ENCODE results near the gene PLA2G6. TPM values are rescaled to one million over a fixed set of nuclear protein-coding genes. Genes with fewer than 3 reads are reported as not detected.
A peak's percentile ranks its signal among the peaks of the same experiment; 100 is the strongest.
"Not testable (repeated sequence)": the region's sequence is repeated elsewhere in the genome, so short reads cannot be mapped to it uniquely, and the experiment has no call there.

The PLA2G6 gene
- total and polyA plus RNA-seq, 4 experiments from 2014 or later = 1.1 to 238 (median 116) TPM

- Histone ChIP-seq H3K27ac (ENCODE audit: low read depth, low read length) (no peak overlapping the region), H3K4me3 (ENCODE audit: low read length in 2 of 2) (no peak overlapping the region), H3K9me3 (ENCODE audit: control insufficient read depth in 1 of 2, low read length in 2 of 2) (no peaks in the 10 kb centered on the region), H3K27me3 (ENCODE audit: insufficient read depth, low read length) (no peaks in the 10 kb centered on the region), H3K4me1 (ENCODE audit: insufficient read depth, low read length) (no peaks in the 10 kb centered on the region), H3K36me3 (ENCODE audit: insufficient read depth, low read length) (peaks cover 4% of the 10 kb centered on the region)
- no peak for DNase-seq
- ChIA-PET CTCF (ENCODE audit: partially characterized antibody) (no interaction called here), POLR2A (ENCODE audit: partially characterized antibody) (no interaction called here)
- Mint-ChIP-seq H3K4me3 (no peak overlapping the region), H3K27me3 (no peaks in the 10 kb centered on the region), H3K9me3 (no peaks in the 10 kb centered on the region), H3K36me3 (peaks cover 5 to 25% of the 10 kb centered on the region in 2 donors), H3K27ac (no peak overlapping the region), H3K4me1 (peaks cover 0 to 3% (median under 1%) of the 10 kb centered on the region in 4 donors)
- intact Hi-C loops (cut with micrococcal nuclease) = no loop called here
Measured at GRCh38 chr22:38125751-38126201, 55.9 kb downstream of the PLA2G6 start.

GRCh38 chr22:38125038-38125610, 56.5 kb downstream of the PLA2G6 start:
- CTCF ChIA-PET (ENCODE audit: partially characterized antibody) = interaction anchor here (1.0 kb wide), 1 partner anchor 24 kb away, joined by 3 read pairs; no protein-coding TSS in a partner anchor
- Mint-ChIP-seq H3K27ac (peak overlapping the region in 2 of 7 donors; percentile 17 to 36), H3K4me1 (peaks cover 0 to 3% (median under 1%) of the 10 kb centered on the region in 4 donors), H3K9me3 (no peaks in the 10 kb centered on the region), H3K27me3 (no peaks in the 10 kb centered on the region), H3K36me3 (peaks cover 5 to 25% of the 10 kb centered on the region in 2 donors), H3K4me3 (no peak overlapping the region)
- H3K9me3 ChIP-seq (ENCODE audit: control insufficient read depth in 1 of 2, low read length in 2 of 2) = no peaks in the 10 kb centered on the region
- no peaks in the 10 kb centered on the region for H3K4me1 ChIP-seq (ENCODE audit: insufficient read depth, low read length)
- peaks cover 4% of the 10 kb centered on the region for H3K36me3 ChIP-seq (ENCODE audit: insufficient read depth, low read length)
- intact Hi-C loops (cut with micrococcal nuclease) = no loop called here
- POLR2A ChIA-PET (ENCODE audit: partially characterized antibody) = no interaction called here
- DNase-seq = no peak
- no peaks in the 10 kb centered on the region for H3K27me3 ChIP-seq (ENCODE audit: insufficient read depth, low read length)
- H3K4me3 ChIP-seq (ENCODE audit: low read length in 2 of 2) = no peak overlapping the region
- H3K27ac ChIP-seq (ENCODE audit: low read depth, low read length) = no peak overlapping the region

- ChIA-PET POLR2A (ENCODE audit: partially characterized antibody) (no interaction called here), CTCF (ENCODE audit: partially characterized antibody) (interaction anchor here (0.7 to 1.2 kb wide), 3 partner anchors 10 to 23 kb away, joined by 3 read pairs; no protein-coding TSS in a partner anchor)
- Histone ChIP-seq H3K4me3 (ENCODE audit: low read length in 2 of 2) (no peak overlapping the region), H3K27me3 (ENCODE audit: insufficient read depth, low read length) (no peaks in the 10 kb centered on the region), H3K4me1 (ENCODE audit: insufficient read depth, low read length) (no peaks in the 10 kb centered on the region), H3K9me3 (ENCODE audit: control insufficient read depth in 1 of 2, low read length in 2 of 2) (no peaks in the 10 kb centered on the region), H3K36me3 (ENCODE audit: insufficient read depth, low read length) (peaks cover 4% of the 10 kb centered on the region), H3K27ac (ENCODE audit: low read depth, low read length) (no peak overlapping the region)
- H3K9me3 Mint-ChIP-seq = no peaks in the 10 kb centered on the region
- H3K36me3 Mint-ChIP-seq = peaks cover 5 to 24% of the 10 kb centered on the region in 2 donors
- no peak overlapping the region for H3K4me3 Mint-ChIP-seq
- H3K27ac Mint-ChIP-seq = peak overlapping the region in 1 of 7 donors; percentile 41
- intact Hi-C loops (cut with micrococcal nuclease) = no loop called here
- no peaks in the 10 kb centered on the region for H3K27me3 Mint-ChIP-seq
- no peak for DNase-seq
- peaks cover 0 to 3% (median under 1%) of the 10 kb centered on the region in 4 donors for H3K4me1 Mint-ChIP-seq
Measured at GRCh38 chr22:38124236-38124974, 57.2 kb downstream of the PLA2G6 start.

- H3K36me3 Mint-ChIP-seq = peaks cover 9 to 21% of the 10 kb centered on the region in 2 donors
- peak overlapping the region in 1 of 7 donors; percentile 47 for H3K27ac Mint-ChIP-seq
- H3K4me3 Mint-ChIP-seq = no peak overlapping the region
- intact Hi-C loops (cut with micrococcal nuclease) = no loop called here
- Histone ChIP-seq H3K36me3 (ENCODE audit: insufficient read depth, low read length) (no peaks in the 10 kb centered on the region), H3K9me3 (ENCODE audit: control insufficient read depth in 1 of 2, low read length in 2 of 2) (no peaks in the 10 kb centered on the region), H3K27me3 (ENCODE audit: insufficient read depth, low read length) (no peaks in the 10 kb centered on the region), H3K4me3 (ENCODE audit: low read length in 2 of 2) (no peak overlapping the region), H3K27ac (ENCODE audit: low read depth, low read length) (no peak overlapping the region), H3K4me1 (ENCODE audit: insufficient read depth, low read length) (no peaks in the 10 kb centered on the region)
- H3K4me1 Mint-ChIP-seq = peaks cover 0 to 3% (median under 1%) of the 10 kb centered on the region in 4 donors
- CTCF ChIA-PET (ENCODE audit: partially characterized antibody) = no interaction called here
- H3K9me3 Mint-ChIP-seq = no peaks in the 10 kb centered on the region
- no peaks in the 10 kb centered on the region for H3K27me3 Mint-ChIP-seq
- POLR2A ChIA-PET (ENCODE audit: partially characterized antibody) = no interaction called here
- DNase-seq = no peak
Measured at GRCh38 chr22:38122616-38123015, 59.0 kb downstream of the PLA2G6 start.

GRCh38 chr22:38120359-38121110, 61.1 kb downstream of the PLA2G6 start:
- H3K4me1 ChIP-seq (ENCODE audit: insufficient read depth, low read length) = no peaks in the 10 kb centered on the region
- no peak overlapping the region for H3K27ac Mint-ChIP-seq
- intact Hi-C loops (cut with micrococcal nuclease) = no loop called here
- no peak overlapping the region for H3K4me3 ChIP-seq (ENCODE audit: low read length in 2 of 2)
- no peak overlapping the region for H3K4me3 Mint-ChIP-seq
- no peak overlapping the region for H3K27ac ChIP-seq (ENCODE audit: low read depth, low read length)
- no peak for DNase-seq
- H3K9me3 Mint-ChIP-seq = no peaks in the 10 kb centered on the region
- H3K9me3 ChIP-seq (ENCODE audit: control insufficient read depth in 1 of 2, low read length in 2 of 2) = no peaks in the 10 kb centered on the region
- ChIA-PET POLR2A (ENCODE audit: partially characterized antibody) (no interaction called here), CTCF (ENCODE audit: partially characterized antibody) (no interaction called here)
- no peaks in the 10 kb centered on the region for H3K36me3 ChIP-seq (ENCODE audit: insufficient read depth, low read length)
- H3K4me1 Mint-ChIP-seq = peaks cover 0 to 3% (median under 1%) of the 10 kb centered on the region in 4 donors
- no peaks in the 10 kb centered on the region for H3K27me3 ChIP-seq (ENCODE audit: insufficient read depth, low read length)
- no peaks in the 10 kb centered on the region for H3K27me3 Mint-ChIP-seq
- peaks cover 8 to 12% of the 10 kb centered on the region in 2 donors for H3K36me3 Mint-ChIP-seq

GRCh38 chr22:38118747-38119146, 62.9 kb downstream of the PLA2G6 start:
- H3K27me3 ChIP-seq (ENCODE audit: insufficient read depth, low read length); H3K36me3 ChIP-seq (ENCODE audit: insufficient read depth, low read length); POLR2A ChIA-PET (ENCODE audit: partially characterized antibody); H3K27ac Mint-ChIP-seq; H3K4me3 Mint-ChIP-seq; H3K4me3 ChIP-seq (ENCODE audit: low read length in 2 of 2); H3K27ac ChIP-seq (ENCODE audit: low read depth, low read length); DNase-seq; H3K36me3 Mint-ChIP-seq; H3K4me1 Mint-ChIP-seq; H3K27me3 Mint-ChIP-seq; H3K9me3 Mint-ChIP-seq; H3K9me3 ChIP-seq (ENCODE audit: control insufficient read depth in 1 of 2, low read length in 2 of 2); CTCF ChIA-PET (ENCODE audit: partially characterized antibody); H3K4me1 ChIP-seq (ENCODE audit: insufficient read depth, low read length): not testable (repeated sequence)
- intact Hi-C loops (cut with micrococcal nuclease) = loop anchor here (10.0 kb wide), 1 partner anchor 236 kb away; no protein-coding TSS in a partner anchor

GRCh38 chr22:38118182-38118581, 63.4 kb downstream of the PLA2G6 start:
- Histone ChIP-seq H3K27ac (ENCODE audit: low read depth, low read length) (no peak overlapping the region), H3K9me3 (ENCODE audit: control insufficient read depth in 1 of 2, low read length in 2 of 2) (no peaks in the 10 kb centered on the region), H3K27me3 (ENCODE audit: insufficient read depth, low read length) (no peaks in the 10 kb centered on the region), H3K4me3 (ENCODE audit: low read length in 2 of 2) (no peak overlapping the region), H3K4me1 (ENCODE audit: insufficient read depth, low read length) (peaks cover 6% of the 10 kb centered on the region), H3K36me3 (ENCODE audit: insufficient read depth, low read length) (peaks cover 5% of the 10 kb centered on the region)
- H3K4me1 Mint-ChIP-seq = peaks cover 2 to 5% (median 3%) of the 10 kb centered on the region in 4 donors
- intact Hi-C loops (cut with micrococcal nuclease) = loop anchor here (10.0 kb wide), 1 partner anchor 237 kb away; no protein-coding TSS in a partner anchor
- no peak for DNase-seq
- POLR2A ChIA-PET (ENCODE audit: partially characterized antibody) = no interaction called here
- peak overlapping the region in 2 of 7 donors; percentile 29 to 60 for H3K27ac Mint-ChIP-seq
- H3K27me3 Mint-ChIP-seq = no peaks in the 10 kb centered on the region
- no peaks in the 10 kb centered on the region for H3K9me3 Mint-ChIP-seq
- CTCF ChIA-PET (ENCODE audit: partially characterized antibody) = no interaction called here
- peaks cover 9% of the 10 kb centered on the region in 2 donors for H3K36me3 Mint-ChIP-seq
- no peak overlapping the region for H3K4me3 Mint-ChIP-seq
